ENCODE results near the gene DCST1. TPM values are rescaled to one million over a fixed set of nuclear protein-coding genes. Genes with fewer than 3 reads are reported as not detected.

DCST1 gene
- total and polyA plus RNA-seq, 2 donors (not counting 3 experiments of a cell fraction or from before 2014, with no cell fraction given): not detected

DNA sequence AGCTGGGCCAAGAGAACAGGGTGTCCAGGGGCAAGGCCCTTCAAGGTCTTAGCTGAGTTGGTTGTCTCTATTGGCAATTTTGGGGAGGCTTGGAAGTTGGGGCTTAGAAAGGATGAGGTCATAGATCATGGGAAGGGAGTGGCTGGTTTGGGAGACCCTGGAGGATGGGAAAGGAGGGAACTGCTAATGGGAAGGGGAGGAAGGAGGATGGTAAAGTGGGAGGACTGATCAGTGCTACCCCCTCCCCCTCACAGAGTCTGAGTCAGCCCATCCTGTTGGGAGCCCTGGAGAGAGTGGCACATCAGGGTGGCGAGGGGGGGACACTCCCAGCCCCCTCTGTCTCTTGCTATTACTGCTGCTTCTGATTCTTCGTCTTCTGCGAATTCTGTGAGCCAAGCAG lies 35.0 kb downstream of the DCST1 start:
- intact Hi-C loops (cut with micrococcal nuclease): no loop called here
- BruUV-seq (replicated peaks): no TSS peak
- dilution Hi-C loops (cut with MboI; ENCODE audit: extremely low pct_ligation_motif_present, low sequenced_read_pairs): no loop called here
- no peaks in the 10 kb centered on the region for H3K9me3 ChIP-seq (replicated peaks; ENCODE audit: control insufficient read depth, insufficient read depth, low read length)
- no peak overlapping the region for H3K4me2 ChIP-seq (ENCODE audit: insufficient read depth, low read length)
- peaks cover 4 to 6% of the 10 kb centered on the region in 2 experiments for H3K36me3 ChIP-seq (ENCODE audit: control insufficient read depth in 2 of 2, extremely low read depth in 1 of 2, insufficient read depth in 2 of 2, low read length in 2 of 2)
- POLR2A ChIA-PET: no interaction called here
- no peaks in the 10 kb centered on the region for H4K20me1 ChIP-seq (replicated peaks; ENCODE audit: control insufficient read depth, extremely low read depth, insufficient read depth, low read length)
- FAIRE-seq (peak; percentile 59), DNase-seq (ENCODE audit: low read depth, low spot score) (no peak)
- CTCF ChIA-PET: interaction anchor here (0.6 to 6.7 kb wide), 2 partner anchors 16 to 51 kb away, joined by 3 to 49 read pairs; no protein-coding TSS in a partner anchor
- no peaks in the 10 kb centered on the region for H3K9me1 ChIP-seq (replicated peaks; ENCODE audit: control insufficient read depth, extremely low read depth, insufficient read depth, low read length)
- H3K9ac ChIP-seq (replicated peaks; ENCODE audit: extremely low read depth, insufficient read depth, low read length): no peak overlapping the region
- no peak overlapping the region for H2AFZ ChIP-seq (ENCODE audit: low read depth, low read length)
- TF ChIP-seq, protein P1, sequence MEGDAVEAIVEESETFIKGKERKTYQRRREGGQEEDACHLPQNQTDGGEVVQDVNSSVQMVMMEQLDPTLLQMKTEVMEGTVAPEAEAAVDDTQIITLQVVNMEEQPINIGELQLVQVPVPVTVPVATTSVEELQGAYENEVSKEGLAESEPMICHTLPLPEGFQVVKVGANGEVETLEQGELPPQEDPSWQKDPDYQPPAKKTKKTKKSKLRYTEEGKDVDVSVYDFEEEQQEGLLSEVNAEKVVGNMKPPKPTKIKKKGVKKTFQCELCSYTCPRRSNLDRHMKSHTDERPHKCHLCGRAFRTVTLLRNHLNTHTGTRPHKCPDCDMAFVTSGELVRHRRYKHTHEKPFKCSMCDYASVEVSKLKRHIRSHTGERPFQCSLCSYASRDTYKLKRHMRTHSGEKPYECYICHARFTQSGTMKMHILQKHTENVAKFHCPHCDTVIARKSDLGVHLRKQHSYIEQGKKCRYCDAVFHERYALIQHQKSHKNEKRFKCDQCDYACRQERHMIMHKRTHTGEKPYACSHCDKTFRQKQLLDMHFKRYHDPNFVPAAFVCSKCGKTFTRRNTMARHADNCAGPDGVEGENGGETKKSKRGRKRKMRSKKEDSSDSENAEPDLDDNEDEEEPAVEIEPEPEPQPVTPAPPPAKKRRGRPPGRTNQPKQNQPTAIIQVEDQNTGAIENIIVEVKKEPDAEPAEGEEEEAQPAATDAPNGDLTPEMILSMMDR (IDR thresholded peaks at IDR 0.05; ENCODE audit: extremely low read depth in 1 of 2, insufficient read depth in 1 of 2, low read depth in 1 of 2, low read length in 2 of 2): no peak
- TF ChIP-seq MYC (IDR thresholded peaks at IDR 0.05; ENCODE audit: low read depth, low read length): no peak
- no peak for TF ChIP-seq FOS (IDR thresholded peaks at IDR 0.05; ENCODE audit: borderline replicate concordance, insufficient read depth, low read length)
- TF ChIP-seq EZH2 (IDR thresholded peaks at IDR 0.05; ENCODE audit: borderline replicate concordance, low read depth, low read length, severe bottlenecking): no peak
- H3K79me2 ChIP-seq (ENCODE audit: control insufficient read depth, insufficient read depth, low read length): peaks cover 5% of the 10 kb centered on the region
- peaks cover 10% of the 10 kb centered on the region for H3K4me1 ChIP-seq (ENCODE audit: control insufficient read depth, extremely low read depth, insufficient read depth, low read length)
- H3K27me3 ChIP-seq (ENCODE audit: control insufficient read depth in 2 of 2, insufficient read depth in 2 of 2, low read length in 2 of 2): no peaks in the 10 kb centered on the region
- H3K27ac ChIP-seq (ENCODE audit: insufficient read depth, low read depth, low read length): no peak overlapping the region
- no peak overlapping the region for H3K4me3 ChIP-seq (replicated peaks in 1 of 3; ENCODE audit: insufficient read depth in 1 of 3, low read depth in 1 of 3, low read length in 3 of 3)

DNA sequence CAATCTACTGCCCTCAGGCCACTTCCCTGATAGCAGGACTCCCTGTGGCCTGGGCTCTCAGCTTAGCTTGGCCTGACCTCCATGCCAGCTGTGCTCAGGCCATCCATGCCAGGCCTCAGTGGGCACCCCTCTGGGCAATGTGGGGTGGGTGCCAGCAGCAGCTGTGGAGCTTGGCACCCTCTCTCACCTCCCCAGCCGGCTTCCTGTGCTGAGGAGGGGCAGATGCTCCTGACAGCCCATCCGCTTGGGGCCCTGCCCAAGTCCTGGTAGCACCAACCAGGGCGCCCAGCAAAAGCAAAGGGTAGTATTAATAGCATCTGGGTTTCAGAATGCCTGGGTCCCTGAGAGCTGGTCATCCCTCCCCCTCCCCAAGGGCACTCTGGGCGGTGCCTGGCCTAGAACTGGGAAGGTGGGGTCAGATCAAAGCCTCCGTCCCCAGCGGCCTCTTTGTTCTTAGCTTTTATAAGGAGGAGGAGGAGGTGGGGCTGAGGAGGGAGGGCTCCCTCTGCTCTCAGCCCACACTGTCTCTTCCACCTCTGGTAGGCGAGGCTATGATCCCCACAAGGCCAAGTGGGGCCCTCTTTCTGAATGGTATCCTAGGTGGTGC lies 36.0 kb downstream of the DCST1 start:
- Histone ChIP-seq H3K27me3 (ENCODE audit: control insufficient read depth in 2 of 2, insufficient read depth in 2 of 2, low read length in 2 of 2) (peaks cover 0 to 1% of the 10 kb centered on the region in 2 experiments), H3K4me3 (replicated peaks in 1 of 3; ENCODE audit: insufficient read depth in 1 of 3, low read depth in 1 of 3, low read length in 3 of 3) (no peak overlapping the region), H3K9me3 (replicated peaks; ENCODE audit: control insufficient read depth, insufficient read depth, low read length) (no peaks in the 10 kb centered on the region), H3K36me3 (ENCODE audit: control insufficient read depth in 2 of 2, extremely low read depth in 1 of 2, insufficient read depth in 2 of 2, low read length in 2 of 2) (peaks cover 4 to 6% of the 10 kb centered on the region in 2 experiments), H3K9me1 (replicated peaks; ENCODE audit: control insufficient read depth, extremely low read depth, insufficient read depth, low read length) (no peaks in the 10 kb centered on the region), H3K4me1 (ENCODE audit: control insufficient read depth, extremely low read depth, insufficient read depth, low read length) (peaks cover 4% of the 10 kb centered on the region), H3K27ac (ENCODE audit: insufficient read depth, low read depth, low read length) (no peak overlapping the region), H3K9ac (replicated peaks; ENCODE audit: extremely low read depth, insufficient read depth, low read length) (no peak overlapping the region), H3K79me2 (ENCODE audit: control insufficient read depth, insufficient read depth, low read length) (peaks cover 3% of the 10 kb centered on the region), H3K4me2 (ENCODE audit: insufficient read depth, low read length) (no peak overlapping the region), H4K20me1 (replicated peaks; ENCODE audit: control insufficient read depth, extremely low read depth, insufficient read depth, low read length) (no peaks in the 10 kb centered on the region), H2AFZ (ENCODE audit: low read depth, low read length) (no peak overlapping the region)
- DNase-seq (ENCODE audit: low read depth, low spot score) (no peak), FAIRE-seq (no peak)
- dilution Hi-C loops (cut with MboI; ENCODE audit: extremely low pct_ligation_motif_present, low sequenced_read_pairs): no loop called here
- POLR2A ChIA-PET: no interaction called here
- CTCF ChIA-PET: interaction anchor here (0.8 to 2.0 kb wide), 5 partner anchors 15 to 98 kb away, joined by 3 to 9 read pairs (median 5); partner anchors contain the start of genes ADAM15 and LENEP
- intact Hi-C loops (cut with micrococcal nuclease): loop anchor here (2.0 kb wide), 1 partner anchor 15 kb away; no protein-coding TSS in a partner anchor
- TF ChIP-seq GATA2 (IDR thresholded peaks at IDR 0.05; ENCODE audit: insufficient read depth, insufficient read length, low read depth, low read length): no peak
- TF ChIP-seq, protein P2, sequence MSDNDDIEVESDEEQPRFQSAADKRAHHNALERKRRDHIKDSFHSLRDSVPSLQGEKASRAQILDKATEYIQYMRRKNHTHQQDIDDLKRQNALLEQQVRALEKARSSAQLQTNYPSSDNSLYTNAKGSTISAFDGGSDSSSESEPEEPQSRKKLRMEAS (IDR thresholded peaks at IDR 0.05; ENCODE audit: insufficient read depth, insufficient read length): no peak
- TF ChIP-seq POLR2AphosphoS5 (IDR thresholded peaks at IDR 0.05; ENCODE audit: insufficient read depth, low read depth, low read length): no peak
- no peak for TF ChIP-seq FOS (IDR thresholded peaks at IDR 0.05; ENCODE audit: borderline replicate concordance, insufficient read depth, low read length)
- TF ChIP-seq POLR2A (IDR thresholded peaks at IDR 0.05; ENCODE audit: low read depth, low read length): no peak
- TF ChIP-seq JUN (IDR thresholded peaks at IDR 0.05; ENCODE audit: borderline replicate concordance, insufficient read depth, insufficient read length, low read depth): no peak
- no peak for TF ChIP-seq MYC (IDR thresholded peaks at IDR 0.05; ENCODE audit: low read depth, low read length)
- no TSS peak for BruUV-seq (replicated peaks)
